Karpas-422 (cell line): ENCODE data around the gene KLHDC4. TPM values are rescaled to one million over a fixed set of nuclear protein-coding genes. Genes with fewer than 3 reads are reported as not detected.

Experiments
- DNase-seq: peaks from one replicate; pipeline ENCODE4 v3.0.0-alpha.2; 2015
- H2AFZ ChIP-seq: fragments of 200-600 bp; sonication (generic); 2 replicates; pipeline ENCODE4 v1.6.1; 2014; ENCODE audit warnings: antibody characterized with exemption, low read length, mixed read lengths
- H3K27ac ChIP-seq: fragments of 200-600 bp; sonication (generic); 2 replicates; pipeline ENCODE4 v1.5.1; 2014; ENCODE audit warnings: mild to moderate bottlenecking, low read length, moderate library complexity
- H3K27me3 ChIP-seq: fragments of 200-600 bp; sonication (generic); 2 replicates; pipeline ENCODE4 v1.6.1; 2014; ENCODE audit warnings: low read length, mixed read lengths
- H3K36me3 ChIP-seq: fragments of 200-600 bp; sonication (generic); 2 replicates; pipeline ENCODE4 v1.6.1; 2014; ENCODE audit warnings: low read length, mixed read lengths; ENCODE audit not compliant: insufficient read depth
- H3K4me1 ChIP-seq: fragments of 200-600 bp; sonication (generic); 2 replicates; pipeline ENCODE4 v1.6.1; 2014; ENCODE audit warnings: mild to moderate bottlenecking, low read length, mixed read lengths
- H3K4me2 ChIP-seq: fragments of 200-600 bp; sonication (generic); 2 replicates; pipeline ENCODE4 v1.6.1; 2014; ENCODE audit warnings: low read length, low read depth, mild to moderate bottlenecking; ENCODE audit not compliant: poor library complexity, severe bottlenecking
- H3K4me3 ChIP-seq: fragments of 200-600 bp; sonication (generic); 2 replicates; pipeline ENCODE4 v1.5.1; 2014; ENCODE audit warnings: mild to moderate bottlenecking, antibody characterized with exemption, low read length, mixed read lengths
- H3K79me2 ChIP-seq: fragments of 200-600 bp; sonication (generic); 2 replicates; pipeline ENCODE4 v1.6.1; 2014; ENCODE audit warnings: mild to moderate bottlenecking, low read length, mixed read lengths
- H3K9ac ChIP-seq: fragments of 200-600 bp; sonication (generic); 2 replicates; pipeline ENCODE4 v1.6.0; 2014; ENCODE audit warnings: low read length
- H3K9me2 ChIP-seq: fragments of 200-600 bp; sonication (generic), shearing (Covaris generic); replicated peaks from 2 replicates; pipeline ENCODE4 v1.6.0; 2014; ENCODE audit warnings: mild to moderate bottlenecking, low read length, moderate library complexity; ENCODE audit not compliant: insufficient read depth
- H3K9me3 ChIP-seq: fragments of 300-700, 200-600 bp; sonication (generic); 2 replicates; pipeline ENCODE4 v1.6.1; 2014; ENCODE audit warnings: low read length, mixed read lengths
- H4K20me1 ChIP-seq: fragments of 200-600 bp; sonication (generic); 2 replicates; pipeline ENCODE4 v1.6.1; 2014; ENCODE audit warnings: mild to moderate bottlenecking, antibody characterized with exemption, low read length, low read depth; ENCODE audit not compliant: insufficient read depth
- total RNA-seq: library from RNA; depleted of rRNA; stranded (reverse); fragments of >200 nt; shearing (Covaris generic); gene quantifications from 2 replicates; pipeline ENCODE4 v1.2.3, GENCODE V29; 2014; ENCODE audit warnings: low replicate concordance

Gene KLHDC4
- total RNA-seq, 1 experiment from 2014 or later = 21.1 TPM

GRCh38 chr16:87696726-87697125 lies 69.1 kb downstream of the KLHDC4 start:
- Histone ChIP-seq H3K79me2 (no peaks in the 10 kb centered on the region), H3K4me2 (no peak overlapping the region), H2AFZ (no peak overlapping the region)

GRCh38 chr16:87695534-87695933 lies 70.3 kb downstream of the KLHDC4 start:
- Histone ChIP-seq H3K27me3 (no peaks in the 10 kb centered on the region), H3K9ac (no peak overlapping the region), H3K36me3 (no peaks in the 10 kb centered on the region), H3K9me3 (no peaks in the 10 kb centered on the region), H2AFZ (no peak overlapping the region), H3K27ac (no peak overlapping the region), H3K4me3 (no peak overlapping the region), H3K79me2 (no peaks in the 10 kb centered on the region), H3K4me2 (no peak overlapping the region), H3K4me1 (peaks cover 23% of the 10 kb centered on the region), H4K20me1 (no peaks in the 10 kb centered on the region), H3K9me2 (no peaks in the 10 kb centered on the region)
- DNase-seq = no peak

More at GRCh38 chr16:87696726-87697125, 69.1 kb downstream of the KLHDC4 start:
- Histone ChIP-seq H4K20me1 (no peaks in the 10 kb centered on the region), H3K36me3 (no peaks in the 10 kb centered on the region), H3K9me3 (no peaks in the 10 kb centered on the region), H3K9ac (no peak overlapping the region), H3K4me1 (peaks cover 33% of the 10 kb centered on the region), H3K27ac (no peak overlapping the region), H3K4me3 (no peak overlapping the region), H3K27me3 (no peaks in the 10 kb centered on the region), H3K9me2 (no peaks in the 10 kb centered on the region)
- DNase-seq = no peak

GRCh38 chr16:87694441-87695125 lies 71.2 kb downstream of the KLHDC4 start:
- no peak overlapping the region for H3K4me3 ChIP-seq

GRCh38 chr16:87693827-87694226 lies 72.0 kb downstream of the KLHDC4 start:
- no peak overlapping the region for H3K27ac ChIP-seq
- H3K4me1 ChIP-seq = peaks cover 8% of the 10 kb centered on the region
- H3K4me3 ChIP-seq = no peak overlapping the region
- H3K36me3 ChIP-seq = no peaks in the 10 kb centered on the region
- no peak overlapping the region for H3K4me2 ChIP-seq
- no peaks in the 10 kb centered on the region for H3K27me3 ChIP-seq
- no peak overlapping the region for H3K9ac ChIP-seq
- H2AFZ ChIP-seq = no peak overlapping the region
- no peaks in the 10 kb centered on the region for H3K9me2 ChIP-seq
- DNase-seq = no peak
- no peaks in the 10 kb centered on the region for H4K20me1 ChIP-seq
- H3K79me2 ChIP-seq = no peaks in the 10 kb centered on the region
- H3K9me3 ChIP-seq = no peaks in the 10 kb centered on the region

More at GRCh38 chr16:87694441-87695125, 71.2 kb downstream of the KLHDC4 start:
- Histone ChIP-seq H4K20me1 (no peaks in the 10 kb centered on the region), H3K9me3 (no peaks in the 10 kb centered on the region), H3K4me1 (peaks cover 16% of the 10 kb centered on the region), H3K79me2 (no peaks in the 10 kb centered on the region), H3K27ac (no peak overlapping the region), H3K9me2 (no peaks in the 10 kb centered on the region), H3K36me3 (no peaks in the 10 kb centered on the region), H2AFZ (no peak overlapping the region), H3K9ac (no peak overlapping the region), H3K27me3 (no peaks in the 10 kb centered on the region), H3K4me2 (no peak overlapping the region)
- no peak for DNase-seq

- no peak for DNase-seq
Measured at GRCh38 chr16:87692756-87693155, 73.0 kb downstream of the KLHDC4 start.

GRCh38 chr16:87692176-87692575 lies 73.6 kb downstream of the KLHDC4 start:
- no peaks in the 10 kb centered on the region for H4K20me1 ChIP-seq
- H3K4me3 ChIP-seq = no peak overlapping the region
- no peaks in the 10 kb centered on the region for H3K4me1 ChIP-seq
- no peak overlapping the region for H3K27ac ChIP-seq
- no peak overlapping the region for H3K4me2 ChIP-seq
- H3K79me2 ChIP-seq = no peaks in the 10 kb centered on the region
- H3K9ac ChIP-seq = no peak overlapping the region
- no peaks in the 10 kb centered on the region for H3K9me3 ChIP-seq
- no peaks in the 10 kb centered on the region for H3K36me3 ChIP-seq
- no peak overlapping the region for H2AFZ ChIP-seq
- no peaks in the 10 kb centered on the region for H3K27me3 ChIP-seq
- DNase-seq = no peak
- no peaks in the 10 kb centered on the region for H3K9me2 ChIP-seq

More at GRCh38 chr16:87692756-87693155, 73.0 kb downstream of the KLHDC4 start:
- Histone ChIP-seq H4K20me1 (no peaks in the 10 kb centered on the region), H3K79me2 (no peaks in the 10 kb centered on the region), H2AFZ (no peak overlapping the region), H3K4me3 (no peak overlapping the region), H3K4me1 (no peaks in the 10 kb centered on the region), H3K4me2 (no peak overlapping the region), H3K27ac (no peak overlapping the region), H3K9me2 (no peaks in the 10 kb centered on the region), H3K9me3 (no peaks in the 10 kb centered on the region), H3K9ac (no peak overlapping the region), H3K27me3 (no peaks in the 10 kb centered on the region), H3K36me3 (no peaks in the 10 kb centered on the region)

- H3K79me2 ChIP-seq = no peaks in the 10 kb centered on the region
- H3K4me3 ChIP-seq = no peak overlapping the region
- no peak for DNase-seq
- H3K9me2 ChIP-seq = no peaks in the 10 kb centered on the region
- no peak overlapping the region for H2AFZ ChIP-seq
- H4K20me1 ChIP-seq = no peaks in the 10 kb centered on the region
- H3K36me3 ChIP-seq = no peaks in the 10 kb centered on the region
- H3K27ac ChIP-seq = no peak overlapping the region
- no peaks in the 10 kb centered on the region for H3K4me1 ChIP-seq
- no peaks in the 10 kb centered on the region for H3K27me3 ChIP-seq
- no peak overlapping the region for H3K9ac ChIP-seq
- H3K4me2 ChIP-seq = no peak overlapping the region
- H3K9me3 ChIP-seq = no peaks in the 10 kb centered on the region
Measured at GRCh38 chr16:87691686-87692079, 74.1 kb downstream of the KLHDC4 start.

- Histone ChIP-seq H4K20me1 (no peaks in the 10 kb centered on the region), H3K4me2 (no peak overlapping the region), H3K79me2 (no peaks in the 10 kb centered on the region), H3K9me2 (no peaks in the 10 kb centered on the region), H3K4me1 (no peaks in the 10 kb centered on the region), H3K9ac (no peak overlapping the region), H3K4me3 (no peak overlapping the region), H3K27me3 (no peaks in the 10 kb centered on the region), H3K36me3 (no peaks in the 10 kb centered on the region), H2AFZ (no peak overlapping the region), H3K27ac (no peak overlapping the region), H3K9me3 (no peaks in the 10 kb centered on the region)
- no peak for DNase-seq
Measured at GRCh38 chr16:87690911-87691685, 74.7 kb downstream of the KLHDC4 start.
